WTC11 (cell line): ENCODE data around the gene OR5AN1. TPM values are rescaled to one million over a fixed set of nuclear protein-coding genes. Genes with fewer than 3 reads are reported as not detected.

Experiments used
- ATAC-seq: fragments of 200-7000 bp; cut with Tn5 transposase; 2 replicates; pipeline ENCODE4 v1.10.0; 2021; ENCODE audit warnings: mild to moderate bottlenecking, moderate library complexity
- CTCF ChIA-PET: fragments of 300-600 bp; sonication (Branson Sonifier 250); formaldehyde crosslinking; loops from one replicate; lab custom pipeline; 2021; ENCODE audit warnings: antibody characterized with exemption; lab: Charles Lee
- POLR2A ChIA-PET: fragments of 350-600 bp; sonication (Branson Sonifier 250); formaldehyde crosslinking; loops from one replicate; lab custom pipeline; 2021; ENCODE audit warnings: antibody characterized with exemption; lab: Charles Lee
- DNase-seq: peaks from one replicate; pipeline ENCODE4 v3.0.0; 2021; ENCODE audit warnings: low spot score
- H3K27ac Mint-ChIP-seq: 2 replicates; pipeline ENCODE4 v1.8.0; 2021; ENCODE audit warnings: mixed read lengths
- H3K27me3 Mint-ChIP-seq: 2 replicates; pipeline ENCODE4 v1.8.0; 2021; ENCODE audit warnings: low read depth, mild to moderate bottlenecking, moderate library complexity, mixed read lengths
- H3K36me3 Mint-ChIP-seq: 2 replicates; pipeline ENCODE4 v1.8.0; 2021; ENCODE audit warnings: mixed read lengths
- H3K4me1 Mint-ChIP-seq: 2 replicates; pipeline ENCODE4 v1.8.0; 2022; ENCODE audit warnings: mixed read lengths
- H3K4me3 Mint-ChIP-seq: 2 replicates; pipeline ENCODE4 v1.8.0; 2021; ENCODE audit warnings: mild to moderate bottlenecking, moderate library complexity, mixed read lengths
- H3K9me3 Mint-ChIP-seq: 2 replicates; pipeline ENCODE4 v1.8.0; 2021; ENCODE audit warnings: mixed read lengths
- CREB1 ChIP-seq: sonication (generic); formaldehyde crosslinking; IDR thresholded peaks from 2 replicates; pipeline ENCODE4 v1.8.0; 2023; ENCODE audit warnings: mild to moderate bottlenecking, missing genetic modification reagents
- ELF4 ChIP-seq: sonication (generic); formaldehyde crosslinking; IDR thresholded peaks from 2 replicates; pipeline ENCODE4 v1.8.1; 2022; ENCODE audit warnings: low read depth, mild to moderate bottlenecking, moderate library complexity, missing genetic modification reagents
- EMX1 ChIP-seq: fragments of 250-450 bp; sonication (Bioruptor Pico); IDR thresholded peaks from 2 replicates; pipeline ENCODE4 v1.8.0; 2021; ENCODE audit warnings: mild to moderate bottlenecking
- FOXJ3 ChIP-seq: sonication (generic); formaldehyde crosslinking; IDR thresholded peaks from 2 replicates; pipeline ENCODE4 v1.9.0; 2021; ENCODE audit warnings: missing genetic modification reagents, mild to moderate bottlenecking, borderline replicate concordance
- NFE2L1 ChIP-seq: sonication (generic); formaldehyde crosslinking; IDR thresholded peaks from 2 replicates; pipeline ENCODE4 v1.8.1; 2023; ENCODE audit warnings: missing genetic modification reagents
- RELA ChIP-seq: sonication (generic); formaldehyde crosslinking; IDR thresholded peaks from 2 replicates; pipeline ENCODE4 v1.8.1; 2022; ENCODE audit warnings: missing genetic modification reagents, mild to moderate bottlenecking, borderline replicate concordance
- TP53 ChIP-seq: sonication (generic); formaldehyde crosslinking; IDR thresholded peaks from 2 replicates; pipeline ENCODE4 v1.8.1; 2023; ENCODE audit warnings: mild to moderate bottlenecking, missing genetic modification reagents
- total RNA-seq: library from RNA; stranded (reverse); gene quantifications from 3 replicates; pipeline ENCODE4 v1.2.3, GENCODE V29; 2021
- TF ChIP-seq, protein P1 (sequence below): sonication (generic); formaldehyde crosslinking; IDR thresholded peaks from 2 replicates; pipeline ENCODE4 v1.8.1; 2022; ENCODE audit warnings: mild to moderate bottlenecking, moderate library complexity, missing genetic modification reagents
- TF ChIP-seq, protein P2 (sequence below): fragments of 200-600 bp; IDR thresholded peaks from 2 replicates; pipeline ENCODE4 v1.8.0; 2022; ENCODE audit warnings: antibody characterized with exemption
- TF ChIP-seq, protein P3 (sequence below): sonication (generic); formaldehyde crosslinking; IDR thresholded peaks from 2 replicates; pipeline ENCODE4 v1.8.1; 2023; ENCODE audit warnings: mild to moderate bottlenecking, missing genetic modification reagents, moderate library complexity
- TF ChIP-seq, protein P4 (sequence below): sonication (generic); formaldehyde crosslinking; IDR thresholded peaks from 2 replicates; pipeline ENCODE4 v1.8.0; 2023; ENCODE audit warnings: missing genetic modification reagents, mild to moderate bottlenecking, borderline replicate concordance
- TF ChIP-seq, protein P5 (sequence below): fragments of 250-450 bp; sonication (Bioruptor Pico); IDR thresholded peaks from 2 replicates; pipeline ENCODE4 v1.9.0; 2021; ENCODE audit warnings: moderate library complexity, mild to moderate bottlenecking, inconsistent platforms, borderline replicate concordance
- TF ChIP-seq, protein P6 (sequence below): fragments of 250-450 bp; sonication (Bioruptor Pico); conservative IDR thresholded peaks from 2 replicates; pipeline ENCODE4 v1.9.0; 2021; ENCODE audit warnings: mild to moderate bottlenecking
- TF ChIP-seq, protein P7 (sequence below): fragments of 250-450 bp; sonication (Bioruptor Pico); IDR thresholded peaks from 2 replicates; pipeline ENCODE4 v1.9.0; 2021; ENCODE audit warnings: mild to moderate bottlenecking

Gene OR5AN1
- total RNA-seq, 1 experiment from 2014 or later: not detected

DNA sequence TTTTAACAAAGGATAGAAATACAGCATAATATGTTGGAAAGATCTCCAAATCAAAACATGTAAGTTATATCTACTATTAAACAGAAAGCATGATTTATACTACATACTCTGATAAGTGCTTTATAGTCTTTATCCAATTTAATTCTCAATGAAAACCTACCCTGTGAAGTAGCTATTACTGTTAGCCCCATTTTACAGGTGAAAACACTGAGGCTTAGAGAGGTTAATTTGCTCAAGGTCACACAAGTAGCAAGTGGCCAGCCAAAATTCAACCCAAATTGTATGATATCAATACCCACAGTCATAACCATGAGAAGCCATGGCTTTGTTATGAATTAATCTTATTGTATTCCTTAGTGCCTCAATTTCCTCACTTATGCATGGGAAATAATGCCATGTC, 675 bp upstream of the OR5AN1 start (continued):
- TF ChIP-seq, protein P1, sequence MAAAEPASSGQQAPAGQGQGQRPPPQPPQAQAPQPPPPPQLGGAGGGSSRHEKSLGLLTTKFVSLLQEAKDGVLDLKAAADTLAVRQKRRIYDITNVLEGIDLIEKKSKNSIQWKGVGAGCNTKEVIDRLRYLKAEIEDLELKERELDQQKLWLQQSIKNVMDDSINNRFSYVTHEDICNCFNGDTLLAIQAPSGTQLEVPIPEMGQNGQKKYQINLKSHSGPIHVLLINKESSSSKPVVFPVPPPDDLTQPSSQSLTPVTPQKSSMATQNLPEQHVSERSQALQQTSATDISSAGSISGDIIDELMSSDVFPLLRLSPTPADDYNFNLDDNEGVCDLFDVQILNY: no peak
- no peak for TF ChIP-seq CREB1 (CRISPR knock-in tag)
- TF ChIP-seq NFE2L1 (CRISPR knock-in tag): no peak
- TF ChIP-seq, protein P2, sequence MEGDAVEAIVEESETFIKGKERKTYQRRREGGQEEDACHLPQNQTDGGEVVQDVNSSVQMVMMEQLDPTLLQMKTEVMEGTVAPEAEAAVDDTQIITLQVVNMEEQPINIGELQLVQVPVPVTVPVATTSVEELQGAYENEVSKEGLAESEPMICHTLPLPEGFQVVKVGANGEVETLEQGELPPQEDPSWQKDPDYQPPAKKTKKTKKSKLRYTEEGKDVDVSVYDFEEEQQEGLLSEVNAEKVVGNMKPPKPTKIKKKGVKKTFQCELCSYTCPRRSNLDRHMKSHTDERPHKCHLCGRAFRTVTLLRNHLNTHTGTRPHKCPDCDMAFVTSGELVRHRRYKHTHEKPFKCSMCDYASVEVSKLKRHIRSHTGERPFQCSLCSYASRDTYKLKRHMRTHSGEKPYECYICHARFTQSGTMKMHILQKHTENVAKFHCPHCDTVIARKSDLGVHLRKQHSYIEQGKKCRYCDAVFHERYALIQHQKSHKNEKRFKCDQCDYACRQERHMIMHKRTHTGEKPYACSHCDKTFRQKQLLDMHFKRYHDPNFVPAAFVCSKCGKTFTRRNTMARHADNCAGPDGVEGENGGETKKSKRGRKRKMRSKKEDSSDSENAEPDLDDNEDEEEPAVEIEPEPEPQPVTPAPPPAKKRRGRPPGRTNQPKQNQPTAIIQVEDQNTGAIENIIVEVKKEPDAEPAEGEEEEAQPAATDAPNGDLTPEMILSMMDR: no peak

DNA sequence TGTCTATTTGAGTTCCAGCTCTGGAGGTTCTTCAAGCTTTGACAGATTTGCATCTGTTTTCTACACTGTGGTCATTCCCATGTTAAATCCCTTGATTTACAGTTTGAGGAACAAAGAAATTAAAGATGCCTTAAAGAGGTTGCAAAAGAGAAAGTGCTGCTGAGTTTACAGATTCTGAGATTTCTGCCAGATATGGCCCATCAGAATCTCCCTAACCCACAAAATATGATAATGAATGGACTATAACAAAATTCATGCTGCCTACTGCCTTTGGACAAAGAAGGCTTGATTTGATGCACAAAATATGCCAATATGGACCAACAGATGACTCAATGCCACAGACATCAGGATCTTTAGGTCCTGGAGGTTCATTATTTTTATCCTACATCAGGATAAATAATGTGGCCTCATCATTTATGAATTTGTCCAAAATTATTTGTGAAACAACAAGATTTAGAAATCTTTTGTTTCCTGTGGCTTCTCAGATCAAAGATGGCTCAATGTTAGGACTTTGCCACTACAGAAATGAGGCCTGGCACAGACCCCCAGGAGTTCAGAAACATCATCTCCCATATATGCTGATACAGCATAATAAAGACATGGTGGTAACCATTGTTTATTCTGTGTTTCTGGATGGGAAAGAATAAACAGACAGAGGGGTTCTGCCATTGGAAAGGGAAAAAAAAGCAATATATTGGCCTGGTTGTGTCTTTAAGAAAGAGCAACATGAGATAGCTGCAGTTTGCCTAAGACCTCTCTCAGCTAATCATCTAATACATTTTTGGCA, 6.7 kb downstream of the OR5AN1 start:
- DNase-seq (no peak), ATAC-seq (no peak)
- Mint-ChIP-seq H3K9me3 (peaks cover 26% of the 10 kb centered on the region), H3K36me3 (peaks cover 18% of the 10 kb centered on the region), H3K27ac (no peak overlapping the region), H3K4me1 (no peaks in the 10 kb centered on the region), H3K4me3 (no peak overlapping the region), H3K27me3 (no peaks in the 10 kb centered on the region)
- TF ChIP-seq, protein P3, sequence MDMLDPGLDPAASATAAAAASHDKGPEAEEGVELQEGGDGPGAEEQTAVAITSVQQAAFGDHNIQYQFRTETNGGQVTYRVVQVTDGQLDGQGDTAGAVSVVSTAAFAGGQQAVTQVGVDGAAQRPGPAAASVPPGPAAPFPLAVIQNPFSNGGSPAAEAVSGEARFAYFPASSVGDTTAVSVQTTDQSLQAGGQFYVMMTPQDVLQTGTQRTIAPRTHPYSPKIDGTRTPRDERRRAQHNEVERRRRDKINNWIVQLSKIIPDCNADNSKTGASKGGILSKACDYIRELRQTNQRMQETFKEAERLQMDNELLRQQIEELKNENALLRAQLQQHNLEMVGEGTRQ (CRISPR knock-in tag): no peak
- TF ChIP-seq, protein P1: no peak
- TF ChIP-seq, protein P4, sequence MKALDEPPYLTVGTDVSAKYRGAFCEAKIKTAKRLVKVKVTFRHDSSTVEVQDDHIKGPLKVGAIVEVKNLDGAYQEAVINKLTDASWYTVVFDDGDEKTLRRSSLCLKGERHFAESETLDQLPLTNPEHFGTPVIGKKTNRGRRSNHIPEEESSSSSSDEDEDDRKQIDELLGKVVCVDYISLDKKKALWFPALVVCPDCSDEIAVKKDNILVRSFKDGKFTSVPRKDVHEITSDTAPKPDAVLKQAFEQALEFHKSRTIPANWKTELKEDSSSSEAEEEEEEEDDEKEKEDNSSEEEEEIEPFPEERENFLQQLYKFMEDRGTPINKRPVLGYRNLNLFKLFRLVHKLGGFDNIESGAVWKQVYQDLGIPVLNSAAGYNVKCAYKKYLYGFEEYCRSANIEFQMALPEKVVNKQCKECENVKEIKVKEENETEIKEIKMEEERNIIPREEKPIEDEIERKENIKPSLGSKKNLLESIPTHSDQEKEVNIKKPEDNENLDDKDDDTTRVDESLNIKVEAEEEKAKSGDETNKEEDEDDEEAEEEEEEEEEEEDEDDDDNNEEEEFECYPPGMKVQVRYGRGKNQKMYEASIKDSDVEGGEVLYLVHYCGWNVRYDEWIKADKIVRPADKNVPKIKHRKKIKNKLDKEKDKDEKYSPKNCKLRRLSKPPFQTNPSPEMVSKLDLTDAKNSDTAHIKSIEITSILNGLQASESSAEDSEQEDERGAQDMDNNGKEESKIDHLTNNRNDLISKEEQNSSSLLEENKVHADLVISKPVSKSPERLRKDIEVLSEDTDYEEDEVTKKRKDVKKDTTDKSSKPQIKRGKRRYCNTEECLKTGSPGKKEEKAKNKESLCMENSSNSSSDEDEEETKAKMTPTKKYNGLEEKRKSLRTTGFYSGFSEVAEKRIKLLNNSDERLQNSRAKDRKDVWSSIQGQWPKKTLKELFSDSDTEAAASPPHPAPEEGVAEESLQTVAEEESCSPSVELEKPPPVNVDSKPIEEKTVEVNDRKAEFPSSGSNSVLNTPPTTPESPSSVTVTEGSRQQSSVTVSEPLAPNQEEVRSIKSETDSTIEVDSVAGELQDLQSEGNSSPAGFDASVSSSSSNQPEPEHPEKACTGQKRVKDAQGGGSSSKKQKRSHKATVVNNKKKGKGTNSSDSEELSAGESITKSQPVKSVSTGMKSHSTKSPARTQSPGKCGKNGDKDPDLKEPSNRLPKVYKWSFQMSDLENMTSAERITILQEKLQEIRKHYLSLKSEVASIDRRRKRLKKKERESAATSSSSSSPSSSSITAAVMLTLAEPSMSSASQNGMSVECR (CRISPR knock-in tag): no peak
- TF ChIP-seq EMX1: no peak
- TF ChIP-seq, protein P5, sequence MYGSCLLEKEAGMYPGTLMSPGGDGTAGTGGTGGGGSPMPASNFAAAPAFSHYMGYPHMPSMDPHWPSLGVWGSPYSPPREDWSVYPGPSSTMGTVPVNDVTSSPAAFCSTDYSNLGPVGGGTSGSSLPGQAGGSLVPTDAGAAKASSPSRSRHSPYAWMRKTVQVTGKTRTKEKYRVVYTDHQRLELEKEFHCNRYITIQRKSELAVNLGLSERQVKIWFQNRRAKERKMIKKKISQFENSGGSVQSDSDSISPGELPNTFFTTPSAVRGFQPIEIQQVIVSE (CRISPR knock-in tag): no peak
- TF ChIP-seq ELF4 (CRISPR knock-in tag): no peak
- no peak for TF ChIP-seq FOXJ3
- no peak for TF ChIP-seq TP53 (CRISPR knock-in tag)
- TF ChIP-seq, protein P6, sequence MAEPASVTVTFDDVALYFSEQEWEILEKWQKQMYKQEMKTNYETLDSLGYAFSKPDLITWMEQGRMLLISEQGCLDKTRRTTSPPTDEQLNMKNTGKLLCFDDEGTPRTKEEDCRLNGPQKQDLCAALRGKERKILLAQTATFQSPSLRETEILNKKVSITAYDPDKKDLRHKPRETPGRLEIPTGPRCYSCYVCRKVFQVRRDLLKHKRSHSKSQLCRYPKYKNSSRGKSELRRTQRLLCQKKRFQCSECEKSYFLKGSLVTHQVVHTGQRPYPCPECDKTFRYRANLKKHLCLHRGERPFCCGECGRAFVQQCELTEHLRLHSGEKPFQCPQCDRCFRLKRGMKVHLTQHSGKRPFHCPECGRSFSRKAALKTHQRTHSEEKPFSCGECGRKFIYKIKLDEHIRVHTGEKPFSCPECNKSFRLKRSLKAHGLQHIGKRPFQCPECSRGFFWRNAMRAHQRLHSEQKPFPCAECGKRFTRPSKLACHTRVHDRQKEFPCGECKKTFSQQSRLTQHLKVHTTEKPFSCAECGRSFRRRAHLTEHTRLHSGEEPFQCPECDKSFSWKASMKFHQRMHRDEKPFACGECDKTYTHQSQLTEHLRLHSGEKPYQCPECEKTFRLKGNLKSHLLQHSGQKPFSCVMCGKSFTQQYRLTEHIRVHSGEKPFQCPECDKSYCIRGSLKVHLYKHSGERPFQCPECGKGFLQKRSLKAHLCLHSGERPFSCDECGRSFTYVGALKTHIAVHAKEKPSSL (CRISPR knock-in tag): no peak
- TF ChIP-seq RELA (CRISPR knock-in tag): no peak
- TF ChIP-seq, protein P7, sequence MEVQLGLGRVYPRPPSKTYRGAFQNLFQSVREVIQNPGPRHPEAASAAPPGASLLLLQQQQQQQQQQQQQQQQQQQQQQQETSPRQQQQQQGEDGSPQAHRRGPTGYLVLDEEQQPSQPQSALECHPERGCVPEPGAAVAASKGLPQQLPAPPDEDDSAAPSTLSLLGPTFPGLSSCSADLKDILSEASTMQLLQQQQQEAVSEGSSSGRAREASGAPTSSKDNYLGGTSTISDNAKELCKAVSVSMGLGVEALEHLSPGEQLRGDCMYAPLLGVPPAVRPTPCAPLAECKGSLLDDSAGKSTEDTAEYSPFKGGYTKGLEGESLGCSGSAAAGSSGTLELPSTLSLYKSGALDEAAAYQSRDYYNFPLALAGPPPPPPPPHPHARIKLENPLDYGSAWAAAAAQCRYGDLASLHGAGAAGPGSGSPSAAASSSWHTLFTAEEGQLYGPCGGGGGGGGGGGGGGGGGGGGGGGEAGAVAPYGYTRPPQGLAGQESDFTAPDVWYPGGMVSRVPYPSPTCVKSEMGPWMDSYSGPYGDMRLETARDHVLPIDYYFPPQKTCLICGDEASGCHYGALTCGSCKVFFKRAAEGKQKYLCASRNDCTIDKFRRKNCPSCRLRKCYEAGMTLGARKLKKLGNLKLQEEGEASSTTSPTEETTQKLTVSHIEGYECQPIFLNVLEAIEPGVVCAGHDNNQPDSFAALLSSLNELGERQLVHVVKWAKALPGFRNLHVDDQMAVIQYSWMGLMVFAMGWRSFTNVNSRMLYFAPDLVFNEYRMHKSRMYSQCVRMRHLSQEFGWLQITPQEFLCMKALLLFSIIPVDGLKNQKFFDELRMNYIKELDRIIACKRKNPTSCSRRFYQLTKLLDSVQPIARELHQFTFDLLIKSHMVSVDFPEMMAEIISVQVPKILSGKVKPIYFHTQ (CRISPR knock-in tag): no peak
- ChIA-PET CTCF (no interaction called here), POLR2A (no interaction called here)
